NCI-H2081 (cell line): ENCODE data around the gene WNK1.
"Not testable (repeated sequence)": the region's sequence is repeated elsewhere in the genome, so short reads cannot be mapped to it uniquely, and the experiment has no call there.

Source experiments
- DNase-seq, 2 experiments: peaks; one replicate each; lab custom pipeline; 2025; lab: John Stamatoyannopoulos, UW

The WNK1 gene

GRCh38 chr12:779745-780734, 27.7 kb downstream of the WNK1 start:
- DNase-seq, result no peak

- DNase-seq, result no peak
Measured at GRCh38 chr12:780750-781379, 28.5 kb downstream of the WNK1 start.

- DNase-seq, result no peak
Measured at GRCh38 chr12:785706-786105, 33.3 kb downstream of the WNK1 start.

GRCh38 chr12:788288-788687, 35.9 kb downstream of the WNK1 start:
- DNase-seq, result no peak

GRCh38 chr12:788762-789161, 36.4 kb downstream of the WNK1 start:
- DNase-seq, result not testable (repeated sequence)

- DNase-seq, result no peak
Measured at GRCh38 chr12:789852-790563, 37.6 kb downstream of the WNK1 start.

GRCh38 chr12:790608-791007, 38.2 kb downstream of the WNK1 start:
- no peak for DNase-seq

GRCh38 chr12:793037-793436, 40.7 kb downstream of the WNK1 start:
- no peak for DNase-seq

- no peak for DNase-seq
Measured at GRCh38 chr12:793711-794110, 41.3 kb downstream of the WNK1 start.

GRCh38 chr12:795305-795704, 42.9 kb downstream of the WNK1 start:
- DNase-seq, result no peak

- DNase-seq, result no peak
Measured at GRCh38 chr12:800401-800800, 48.0 kb downstream of the WNK1 start.

- no peak for DNase-seq
Measured at GRCh38 chr12:802242-803120, 50.1 kb downstream of the WNK1 start.

- no peak for DNase-seq
Measured at GRCh38 chr12:805022-805632, 52.7 kb downstream of the WNK1 start.

- no peak for DNase-seq
Measured at GRCh38 chr12:806200-806791, 53.9 kb downstream of the WNK1 start.

- DNase-seq, result no peak
Measured at GRCh38 chr12:807041-807735, 54.8 kb downstream of the WNK1 start.

- DNase-seq, result no peak
Measured at GRCh38 chr12:810116-810515, 57.7 kb downstream of the WNK1 start.

- no peak for DNase-seq
Measured at GRCh38 chr12:810671-811415, 58.5 kb downstream of the WNK1 start.

GRCh38 chr12:812950-813349, 60.6 kb downstream of the WNK1 start:
- DNase-seq, result no peak

GRCh38 chr12:817456-817855, 65.1 kb downstream of the WNK1 start:
- DNase-seq, result not testable (repeated sequence)
